SHP77 treated with DMSO at 0.1 percent for 48 hours (cell line): ENCODE measurements around the gene SIL1.
"Not testable (repeated sequence)": the region's sequence is repeated elsewhere in the genome, so short reads cannot be mapped to it uniquely, and the experiment has no call there.

Experiments
- DNase-seq: peaks from one replicate; lab custom pipeline; 2025; lab: John Stamatoyannopoulos, UW

Gene SIL1

GRCh38 chr5:138942066-138942465, 256.1 kb downstream of the SIL1 start:
- no peak for DNase-seq

- DNase-seq, result no peak
Observed at GRCh38 chr5:138938526-138938925, 259.6 kb downstream of the SIL1 start.

DNA sequence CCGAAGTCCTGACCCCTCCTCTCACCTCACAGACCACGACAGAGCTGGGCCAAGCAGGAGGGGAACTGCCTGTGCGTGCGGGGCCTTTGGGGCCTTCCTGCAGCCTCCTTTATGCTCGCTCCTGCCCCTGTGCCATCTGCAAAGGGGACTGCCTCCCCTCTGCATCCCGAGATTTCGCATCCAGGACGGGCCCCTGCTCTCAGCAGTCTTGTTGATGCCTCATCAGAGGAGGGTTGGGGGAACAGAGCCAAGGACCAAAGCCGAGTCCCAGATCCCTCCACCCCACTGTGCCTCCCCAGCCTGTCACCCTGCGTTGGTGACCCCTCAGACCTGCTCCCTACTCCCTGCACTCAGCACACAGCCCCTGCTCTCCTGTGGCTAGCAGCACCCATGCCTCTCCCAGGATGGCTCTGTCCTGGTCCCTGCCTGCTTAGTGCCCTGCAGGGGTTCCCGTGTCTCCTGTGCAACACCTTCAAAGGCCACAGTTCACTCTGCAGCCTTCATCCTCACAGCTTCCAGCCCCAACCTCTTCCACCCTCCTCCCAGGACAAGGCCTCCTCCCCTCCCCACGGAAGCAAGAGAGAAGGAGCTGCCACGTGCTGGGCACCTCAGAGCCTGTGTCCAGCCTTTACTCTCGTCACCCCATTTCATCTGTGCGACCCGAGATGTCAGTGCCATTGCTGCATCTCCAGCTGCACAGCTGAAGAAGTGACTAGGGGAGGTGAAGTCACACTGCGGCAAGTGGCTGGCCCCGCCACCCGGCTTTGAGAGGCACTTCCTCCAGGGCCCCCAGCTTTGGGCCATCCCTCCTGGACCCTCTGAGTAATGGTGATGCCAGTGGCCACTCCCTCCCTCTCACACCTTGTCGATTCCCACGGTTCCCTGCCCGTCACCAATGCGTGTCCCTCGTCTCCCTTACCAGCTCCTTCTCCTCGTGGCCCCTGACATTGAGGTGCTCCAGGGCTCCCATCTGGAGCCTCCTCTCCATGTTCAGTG, 260.5 kb downstream of the SIL1 start:
- no peak for DNase-seq

DNA sequence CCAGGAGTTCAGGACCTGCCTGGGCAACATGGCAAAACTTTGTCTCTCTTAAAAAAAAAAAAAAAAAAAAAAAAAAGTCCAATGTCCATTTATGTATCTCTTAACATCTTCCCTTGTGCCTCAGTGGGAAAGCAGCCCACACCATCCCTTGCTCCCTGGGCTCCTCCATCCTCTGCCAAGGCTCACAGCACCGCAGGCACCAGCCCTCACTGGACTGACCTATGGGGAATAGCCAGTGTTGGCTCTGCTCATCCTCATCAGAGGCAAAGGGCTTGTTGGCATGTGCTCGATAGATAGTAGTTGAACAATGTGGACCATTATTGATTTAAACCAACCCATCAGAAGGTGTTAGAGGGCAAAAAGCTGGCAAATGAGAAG, 261.2 kb downstream of the SIL1 start:
- DNase-seq, result no peak

DNA sequence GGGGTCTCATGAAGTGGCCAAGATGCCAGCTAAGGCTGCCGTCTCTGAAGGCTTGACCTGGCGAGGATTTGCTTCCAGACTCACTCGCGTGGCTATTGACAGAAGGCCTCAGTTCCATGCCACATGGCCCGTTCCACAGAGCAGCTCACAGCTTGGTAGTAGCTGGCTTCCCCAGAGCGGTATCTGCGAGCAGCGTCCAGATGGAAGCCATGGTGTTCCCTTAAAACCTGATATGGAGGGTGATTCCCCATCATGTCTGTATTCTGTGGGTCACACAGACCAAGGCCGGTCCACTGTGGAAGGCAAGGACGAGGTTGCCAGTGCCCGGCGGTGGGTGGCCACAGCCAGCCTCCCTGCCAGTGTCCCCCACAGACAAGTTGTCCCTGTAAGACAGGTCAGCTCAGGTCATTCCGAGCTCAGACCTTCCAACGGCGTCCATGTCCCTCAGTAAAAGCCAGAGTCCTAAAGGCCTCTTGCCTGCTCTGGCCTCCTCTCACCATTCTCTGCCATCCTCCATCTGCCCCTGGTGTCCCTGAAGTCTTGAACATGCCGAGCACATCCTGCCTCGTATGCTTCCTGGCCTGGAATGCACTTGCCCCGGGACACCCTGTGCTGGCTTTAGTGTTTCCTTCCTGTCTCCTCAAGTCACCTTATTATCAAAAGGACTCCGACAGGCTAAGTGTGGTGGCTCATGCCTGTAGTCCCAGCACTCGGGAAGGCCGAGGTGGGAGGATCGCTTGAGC, 261.8 kb downstream of the SIL1 start:
- DNase-seq, result no peak

DNA sequence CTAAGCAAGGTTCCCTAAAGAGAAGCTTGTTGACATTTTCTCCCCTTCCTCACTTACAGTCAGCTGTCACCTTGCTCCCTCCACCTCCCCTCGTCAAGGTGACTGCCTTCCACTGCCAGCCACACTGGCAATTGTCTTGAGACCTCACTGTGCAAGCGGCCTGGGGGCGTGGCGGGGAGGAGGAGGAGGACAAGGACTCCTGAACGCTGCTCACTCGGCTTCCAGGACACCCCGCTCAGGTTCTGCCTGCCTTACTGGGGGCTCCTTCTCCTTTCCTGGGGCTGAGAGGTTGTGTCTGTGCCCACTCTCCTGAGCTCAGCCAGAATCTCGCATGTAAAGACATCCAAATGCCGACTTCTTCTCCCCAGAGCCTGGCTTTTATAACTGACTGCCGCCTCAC, 262.7 kb downstream of the SIL1 start:
- no peak for DNase-seq

- DNase-seq, result no peak
Observed at GRCh38 chr5:138934971-138935370, 263.2 kb downstream of the SIL1 start.

- DNase-seq, result no peak
Observed at GRCh38 chr5:138933522-138934290, 264.5 kb downstream of the SIL1 start.

DNA sequence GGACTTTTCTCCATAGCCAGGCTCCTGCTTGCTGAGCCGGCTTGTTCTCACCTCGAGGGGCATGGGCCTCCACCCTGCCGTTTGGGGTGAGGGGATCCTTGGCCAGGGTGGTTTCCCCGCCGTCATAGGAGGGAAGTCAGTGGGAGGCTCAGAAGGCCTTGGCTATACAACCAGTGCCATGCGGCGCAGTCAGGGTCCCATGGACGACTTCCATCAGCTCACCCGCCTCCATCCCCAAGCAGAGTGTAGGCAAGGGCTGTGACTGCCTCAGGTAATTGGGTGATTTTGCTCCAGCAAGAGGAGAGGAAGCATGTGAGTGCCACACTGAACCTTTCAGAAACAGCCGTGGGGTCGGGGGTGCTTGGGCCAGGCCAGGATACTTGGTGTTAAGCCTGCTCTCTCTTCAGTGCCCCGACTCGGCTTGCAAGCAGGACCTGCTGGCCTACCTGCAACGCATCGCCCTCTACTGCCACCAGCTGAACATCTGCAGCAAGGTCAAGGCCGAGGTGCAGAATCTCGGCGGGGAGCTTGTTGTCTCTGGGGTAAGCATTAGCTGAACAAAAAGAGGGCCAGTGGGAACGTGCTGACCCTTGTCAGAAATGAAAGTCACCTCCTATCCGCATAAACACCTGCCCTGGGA, 265.9 kb downstream of the SIL1 start:
- no peak for DNase-seq

GRCh38 chr5:138930371-138931097, 267.6 kb downstream of the SIL1 start:
- DNase-seq, result no peak

DNA sequence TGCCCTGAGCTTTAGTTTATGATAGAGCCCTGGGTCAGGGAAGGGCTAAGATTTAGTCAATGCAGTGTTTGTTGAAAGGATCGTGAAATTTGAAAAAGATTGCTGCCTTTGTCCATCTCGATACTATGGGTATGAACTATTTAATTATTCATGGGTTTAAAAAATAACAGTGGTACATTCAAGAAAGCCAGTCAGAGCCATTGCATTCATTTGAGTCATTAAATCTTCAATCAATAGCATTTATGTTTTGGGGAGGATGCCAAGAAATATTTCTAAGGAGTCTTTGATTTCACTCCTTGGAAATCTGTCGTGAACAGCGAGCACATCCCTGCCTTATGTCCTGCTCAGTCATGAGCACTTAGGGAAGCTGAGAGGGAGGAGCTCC, 268.6 kb downstream of the SIL1 start:
- DNase-seq, result no peak

DNA sequence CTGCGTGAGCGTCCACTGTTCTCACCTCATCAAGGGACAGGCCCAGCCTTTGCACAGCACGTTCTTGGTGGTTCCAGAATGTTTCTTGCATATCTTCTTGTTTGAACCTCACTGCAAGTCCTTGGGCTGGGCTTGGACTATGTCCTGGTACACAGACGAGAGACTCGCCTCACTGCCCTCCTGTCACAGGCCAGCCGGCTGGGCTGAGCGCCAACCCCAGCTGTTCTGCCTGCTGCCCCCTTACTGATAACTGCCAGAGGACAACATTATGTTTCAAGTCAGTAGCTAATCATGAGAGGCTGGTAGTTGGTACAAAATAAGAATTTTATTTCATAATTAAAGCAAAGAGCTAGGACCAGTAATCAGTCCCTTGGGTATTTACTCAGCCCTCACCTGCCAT, 270.2 kb downstream of the SIL1 start:
- no peak for DNase-seq

- no peak for DNase-seq
Observed at GRCh38 chr5:138927544-138927943, 270.6 kb downstream of the SIL1 start.

DNA sequence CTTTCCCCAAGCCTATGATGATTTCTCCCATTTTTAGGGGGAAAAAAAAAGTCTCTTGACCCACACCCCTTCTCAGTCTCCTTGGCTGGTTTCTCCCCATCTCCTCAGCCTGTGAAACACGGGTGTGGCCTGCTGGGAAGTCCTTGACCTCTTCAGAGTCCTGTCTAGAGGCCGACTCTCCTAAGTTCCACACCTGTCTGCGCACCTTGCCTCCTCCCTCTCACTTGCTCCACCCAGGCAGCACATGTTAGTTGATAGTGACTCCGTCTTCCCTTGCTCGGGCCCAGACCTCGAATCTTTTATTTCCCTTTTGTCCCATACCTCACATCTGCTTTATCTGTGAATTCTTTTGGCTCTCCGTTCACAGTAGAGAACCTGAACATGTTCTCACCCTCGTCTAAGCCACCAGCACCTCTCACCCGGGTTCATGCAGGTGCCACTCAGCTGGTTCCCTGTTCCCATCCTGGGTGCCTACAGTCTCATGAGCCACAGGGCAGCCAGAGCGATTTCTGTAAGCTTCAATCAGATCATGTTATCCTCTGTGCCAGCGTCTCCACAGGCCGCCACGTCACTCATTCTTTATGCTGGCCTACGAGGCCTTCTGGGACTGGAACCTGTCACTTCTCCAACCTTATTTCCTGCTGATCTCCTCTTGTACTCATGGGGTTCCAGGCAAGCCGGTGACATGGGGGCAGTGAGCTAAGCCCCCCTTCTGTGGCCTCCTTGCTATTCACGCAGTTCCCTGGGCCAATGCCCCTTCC, 271.3 kb downstream of the SIL1 start:
- DNase-seq, result no peak

DNA sequence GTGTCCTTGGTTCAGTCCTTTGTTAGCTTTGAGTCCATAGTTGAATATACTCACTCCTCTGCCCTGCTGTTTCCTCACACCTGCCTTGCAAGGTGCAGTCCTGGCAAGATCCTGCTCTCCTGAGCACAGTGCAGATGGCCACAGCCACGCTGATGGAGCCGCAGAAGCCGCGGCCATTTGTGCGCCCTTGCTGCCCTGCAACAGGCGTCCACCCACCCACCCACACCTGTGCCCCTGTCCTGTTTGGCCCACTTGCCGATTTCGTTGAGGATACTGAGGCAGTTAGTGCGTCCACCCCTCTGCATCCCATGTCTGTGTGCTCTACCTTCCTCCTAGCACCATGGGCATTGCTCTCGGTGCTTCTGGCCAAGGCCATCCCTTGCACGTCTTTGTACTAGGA, 271.9 kb downstream of the SIL1 start:
- no peak for DNase-seq

GRCh38 chr5:138925090-138925635, 273.0 kb downstream of the SIL1 start:
- no peak for DNase-seq

- DNase-seq, result no peak
Observed at GRCh38 chr5:138922494-138922893, 275.7 kb downstream of the SIL1 start.

GRCh38 chr5:138921362-138921761, 276.8 kb downstream of the SIL1 start:
- not testable (repeated sequence) for DNase-seq

DNA sequence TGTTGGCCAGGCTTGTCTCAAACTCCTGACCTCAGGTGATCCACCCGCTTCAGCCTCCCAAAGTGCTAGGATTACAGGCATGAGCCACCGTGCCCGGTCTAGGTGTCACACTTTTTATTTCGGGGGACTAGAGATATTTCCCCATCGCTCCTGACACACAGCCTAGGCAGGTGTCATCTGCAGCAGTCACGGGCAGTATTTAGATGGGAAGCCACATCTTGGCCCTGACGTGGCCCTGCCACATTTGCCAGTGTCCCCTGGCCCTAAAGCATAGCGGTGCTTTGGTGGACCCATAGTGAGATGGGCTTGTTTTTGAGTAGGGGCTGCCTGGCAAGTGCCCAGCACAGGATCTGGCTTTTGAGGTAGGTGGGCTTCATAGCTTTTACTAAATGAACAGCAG, 278.0 kb downstream of the SIL1 start:
- no peak for DNase-seq

GRCh38 chr5:138918686-138919085, 279.5 kb downstream of the SIL1 start:
- no peak for DNase-seq
